Esophagus squamous epithelium (tissue), 4 donors: ENCODE data around the gene MRPL9.

Experiments used
- CTCF ChIP-seq, 6 experiments: fragments of 450-650 bp in 4 of 6; fragments of 200-600 bp in 2 of 6; sonication (generic) in 2 of 6; IDR thresholded peaks; one replicate each; pipeline ENCODE4 v1.5.1; 2016 to 2019; ENCODE audit warnings: antibody characterized with exemption in 6 of 6, mild to moderate bottlenecking in 4 of 6, moderate library complexity in 4 of 6
- POLR2A ChIP-seq, 4 donors: fragments of 450-650 bp; IDR thresholded peaks; one replicate each; pipeline ENCODE4 v1.6.1; 2017; ENCODE audit warnings: antibody characterized with exemption in 4 of 4, mild to moderate bottlenecking in 4 of 4, moderate library complexity in 3 of 4

DNA sequence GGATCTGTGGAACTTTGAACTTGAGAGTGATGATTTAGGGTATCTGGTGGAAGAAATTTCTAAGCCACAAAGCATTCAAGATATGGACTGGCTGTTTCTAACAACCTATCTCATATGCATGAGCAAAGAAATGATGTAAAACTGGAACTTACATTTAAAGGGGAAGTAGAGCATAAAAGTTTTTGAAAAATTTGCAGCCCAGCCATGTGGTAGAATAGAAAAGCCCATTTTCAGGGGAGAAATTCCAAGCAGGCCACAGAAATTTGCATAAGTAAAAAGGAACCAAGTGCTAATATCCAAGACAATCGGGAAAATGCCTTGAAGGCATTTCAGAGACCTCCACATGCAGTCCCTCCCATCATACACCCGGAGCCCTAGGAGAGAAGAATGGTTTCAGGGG, 26.3 kb downstream of the MRPL9 start:
- TF ChIP-seq CTCF (IDR thresholded peaks at IDR 0.05) (no peak), POLR2A (IDR thresholded peaks at IDR 0.05) (no peak)
